ENCODE results near the gene OR2K2.
"Not testable (repeated sequence)": the region's sequence is repeated elsewhere in the genome, so short reads cannot be mapped to it uniquely, and the experiment has no call there.

OR2K2 gene

GRCh38 chr9:111330124-111330523, at the start of gene OR2K2:
TSS of gene OR2K2 (minus strand) at chr9:111330224. CDS start at chr9:111328433, 1,791 bp downstream.
- DNase-seq: no peak

- no peak for DNase-seq
Observed at GRCh38 chr9:111375817-111376564, 46.0 kb upstream of the OR2K2 start.

GRCh38 chr9:111375062-111375461, 45.0 kb upstream of the OR2K2 start:
- DNase-seq: no peak

GRCh38 chr9:111372297-111372696, 42.3 kb upstream of the OR2K2 start:
- no peak for DNase-seq

GRCh38 chr9:111366978-111367377, 37.0 kb upstream of the OR2K2 start:
- DNase-seq: no peak

- DNase-seq: no peak
Observed at GRCh38 chr9:111362526-111362925, 32.5 kb upstream of the OR2K2 start.

GRCh38 chr9:111360881-111361280, 30.9 kb upstream of the OR2K2 start:
- no peak for DNase-seq

GRCh38 chr9:111356481-111357244, 26.6 kb upstream of the OR2K2 start:
- peak; percentile 3 for DNase-seq

- no peak for DNase-seq
Observed at GRCh38 chr9:111352545-111352944, 22.5 kb upstream of the OR2K2 start.

- DNase-seq: no peak
Observed at GRCh38 chr9:111350556-111350955, 20.5 kb upstream of the OR2K2 start.

GRCh38 chr9:111349766-111350165, 19.7 kb upstream of the OR2K2 start:
- DNase-seq: no peak

GRCh38 chr9:111348821-111349271, 18.8 kb upstream of the OR2K2 start:
- DNase-seq: no peak

- not testable (repeated sequence) for DNase-seq
Observed at GRCh38 chr9:111334318-111334863, 4.4 kb upstream of the OR2K2 start.

- no peak for DNase-seq
Observed at GRCh38 chr9:111320631-111321030, 9.4 kb downstream of the OR2K2 start.

GRCh38 chr9:111316796-111317195, 13.2 kb downstream of the OR2K2 start:
- no peak for DNase-seq

- no peak for DNase-seq
Observed at GRCh38 chr9:111305914-111306313, 24.1 kb downstream of the OR2K2 start.

GRCh38 chr9:111304000-111304399, 26.0 kb downstream of the OR2K2 start:
- DNase-seq: not testable (repeated sequence)

GRCh38 chr9:111301195-111301594, 28.8 kb downstream of the OR2K2 start:
- DNase-seq: no peak

GRCh38 chr9:111300140-111300735, 29.8 kb downstream of the OR2K2 start:
- no peak for DNase-seq

- DNase-seq: not testable (repeated sequence)
Observed at GRCh38 chr9:111299599-111299966, 30.4 kb downstream of the OR2K2 start.

GRCh38 chr9:111298731-111299598, 31.1 kb downstream of the OR2K2 start:
- DNase-seq: peak; percentile 9

- no peak for DNase-seq
Observed at GRCh38 chr9:111298111-111298510, 31.9 kb downstream of the OR2K2 start.
